ENCODE data around the gene ARVCF. TPM values are rescaled to one million over a fixed set of nuclear protein-coding genes. Genes with fewer than 3 reads are reported as not detected.

ARVCF gene
- total and polyA plus RNA-seq, 2 donors (not counting 3 experiments of a cell fraction or from before 2014, with no cell fraction given) = 81.3 to 105 TPM

DNA sequence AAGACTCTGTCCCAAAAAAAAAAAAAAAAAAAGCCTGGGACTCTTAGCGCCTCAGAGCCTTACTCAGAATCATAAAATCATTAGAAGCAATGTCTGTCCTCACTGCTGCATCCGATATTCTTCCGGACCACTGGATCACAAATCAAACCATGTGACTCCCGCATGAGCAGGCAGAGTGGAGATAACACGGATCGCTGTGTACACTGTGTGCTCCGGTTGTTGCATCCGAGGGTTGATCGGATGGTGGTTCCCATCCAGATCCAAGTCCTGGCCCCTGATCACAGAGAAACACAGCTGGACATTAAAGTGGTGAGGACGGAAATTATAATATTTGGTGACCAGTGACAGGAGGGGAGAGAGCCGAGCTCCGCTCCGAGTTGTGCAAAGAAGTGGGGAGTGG is 65.3 kb downstream of the ARVCF start:
- Histone ChIP-seq H3K9me1 (replicated peaks; ENCODE audit: control insufficient read depth, extremely low read depth, insufficient read depth, low read length) (no peaks in the 10 kb centered on the region), H3K27ac (ENCODE audit: insufficient read depth, low read depth, low read length) (no peak overlapping the region), H3K79me2 (ENCODE audit: control insufficient read depth, insufficient read depth, low read length) (peaks cover 19% of the 10 kb centered on the region), H3K4me2 (ENCODE audit: insufficient read depth, low read length) (no peak overlapping the region), H4K20me1 (replicated peaks; ENCODE audit: control insufficient read depth, extremely low read depth, insufficient read depth, low read length) (no peaks in the 10 kb centered on the region), H3K4me3 (replicated peaks in 1 of 3; ENCODE audit: insufficient read depth in 1 of 3, low read depth in 1 of 3, low read length in 3 of 3) (no peak overlapping the region), H3K36me3 (ENCODE audit: control insufficient read depth in 2 of 2, extremely low read depth in 1 of 2, insufficient read depth in 2 of 2, low read length in 2 of 2) (peaks cover 0 to 2% of the 10 kb centered on the region in 2 experiments), H3K4me1 (ENCODE audit: control insufficient read depth, extremely low read depth, insufficient read depth, low read length) (peaks cover 37% of the 10 kb centered on the region), H2AFZ (ENCODE audit: low read depth, low read length) (no peak overlapping the region), H3K27me3 (ENCODE audit: control insufficient read depth in 2 of 2, insufficient read depth in 2 of 2, low read length in 2 of 2) (no peaks in the 10 kb centered on the region), H3K9ac (replicated peaks; ENCODE audit: extremely low read depth, insufficient read depth, low read length) (no peak overlapping the region), H3K9me3 (replicated peaks; ENCODE audit: control insufficient read depth, insufficient read depth, low read length) (no peaks in the 10 kb centered on the region)
- TF ChIP-seq POLR2A (IDR thresholded peaks at IDR 0.05; ENCODE audit: low read depth, low read length) (no peak), EZH2 (IDR thresholded peaks at IDR 0.05; ENCODE audit: borderline replicate concordance, low read depth, low read length, severe bottlenecking) (no peak), POLR2AphosphoS5 (IDR thresholded peaks at IDR 0.05; ENCODE audit: insufficient read depth, low read depth, low read length) (no peak), JUN (IDR thresholded peaks at IDR 0.05; ENCODE audit: borderline replicate concordance, insufficient read depth, insufficient read length, low read depth) (no peak), FOS (IDR thresholded peaks at IDR 0.05; ENCODE audit: borderline replicate concordance, insufficient read depth, low read length) (no peak), MYC (IDR thresholded peaks at IDR 0.05; ENCODE audit: low read depth, low read length) (no peak), GATA2 (IDR thresholded peaks at IDR 0.05; ENCODE audit: insufficient read depth, insufficient read length, low read depth, low read length) (no peak)
- TF ChIP-seq, protein P1, sequence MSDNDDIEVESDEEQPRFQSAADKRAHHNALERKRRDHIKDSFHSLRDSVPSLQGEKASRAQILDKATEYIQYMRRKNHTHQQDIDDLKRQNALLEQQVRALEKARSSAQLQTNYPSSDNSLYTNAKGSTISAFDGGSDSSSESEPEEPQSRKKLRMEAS (IDR thresholded peaks at IDR 0.05; ENCODE audit: insufficient read depth, insufficient read length) = no peak
- dilution Hi-C loops (cut with MboI; ENCODE audit: extremely low pct_ligation_motif_present, low sequenced_read_pairs) (no loop called here), intact Hi-C loops (cut with micrococcal nuclease) (no loop called here)
- CTCF ChIA-PET = interaction anchor here (1.3 to 4.6 kb wide), 2 partner anchors 62 to 221 kb away, joined by 3 to 26 read pairs; no protein-coding TSS in a partner anchor
- DNase-seq (ENCODE audit: low read depth, low spot score) (no peak), FAIRE-seq (no peak)
- no TSS peak for BruUV-seq (replicated peaks)
- POLR2A ChIA-PET = interaction anchor here (0.6 kb wide), 1 partner anchor 331 kb away, joined by 3 read pairs; no protein-coding TSS in a partner anchor

Data from endothelial cell of umbilical vein (primary cell).